IPS-20b (cell line): ENCODE results near the gene PHLDA3.
"Not testable (repeated sequence)": the region's sequence is repeated elsewhere in the genome, so short reads cannot be mapped to it uniquely, and the experiment has no call there.

Experiments used
- H3K27ac ChIP-seq: one replicate; pipeline ENCODE4 v1.5.1; 2013; ENCODE audit warnings: low read length
- H3K27me3 ChIP-seq: 2 replicates; pipeline ENCODE4 v1.6.1; 2013; ENCODE audit warnings: mild to moderate bottlenecking, low read length, inconsistent platforms; ENCODE audit not compliant: insufficient read depth
- H3K36me3 ChIP-seq: 2 replicates; pipeline ENCODE4 v1.6.1; 2013; ENCODE audit warnings: low read depth, mild to moderate bottlenecking, inconsistent platforms, low read length, moderate library complexity; ENCODE audit not compliant: insufficient read depth
- H3K4me1 ChIP-seq: 2 replicates; pipeline ENCODE4 v1.6.1; 2013; ENCODE audit warnings: mild to moderate bottlenecking, control low read depth, inconsistent platforms, low read length, moderate library complexity; ENCODE audit not compliant: insufficient read depth
- H3K4me3 ChIP-seq: 2 replicates; pipeline ENCODE4 v1.5.1; 2013; ENCODE audit warnings: mild to moderate bottlenecking, low read length, inconsistent platforms
- H3K9ac ChIP-seq: 2 replicates; pipeline ENCODE4 v1.6.1; 2013; ENCODE audit warnings: low read depth, mild to moderate bottlenecking, inconsistent platforms, low read length, moderate library complexity
- H3K9me3 ChIP-seq: 2 replicates; pipeline ENCODE4 v1.6.1; 2013; ENCODE audit warnings: mild to moderate bottlenecking, low read depth, low read length, inconsistent platforms; ENCODE audit not compliant: insufficient read depth

The PHLDA3 gene

GRCh38 chr1:201481761-201482493, 12.9 kb upstream of the PHLDA3 start:
- H3K27ac ChIP-seq: no peak overlapping the region
- peaks cover 15% of the 10 kb centered on the region for H3K27me3 ChIP-seq
- peak overlapping the region; percentile 54; the same call in 1 of the 2 replicates for H3K9ac ChIP-seq
- no peaks in the 10 kb centered on the region for H3K9me3 ChIP-seq
- no peaks in the 10 kb centered on the region for H3K4me1 ChIP-seq
- H3K4me3 ChIP-seq: peak overlapping the region; percentile 69
- H3K36me3 ChIP-seq: no peaks in the 10 kb centered on the region

- Histone ChIP-seq H3K4me3 (peak overlapping the region; percentile 69), H3K27me3 (peaks cover 15% of the 10 kb centered on the region), H3K27ac (no peak overlapping the region), H3K4me1 (no peaks in the 10 kb centered on the region), H3K9ac (no peak overlapping the region), H3K36me3 (no peaks in the 10 kb centered on the region), H3K9me3 (no peaks in the 10 kb centered on the region)
Observed at GRCh38 chr1:201481004-201481380, 12.0 kb upstream of the PHLDA3 start.

GRCh38 chr1:201480231-201481003, 11.4 kb upstream of the PHLDA3 start:
- Histone ChIP-seq H3K36me3 (no peaks in the 10 kb centered on the region), H3K27me3 (peaks cover 17% of the 10 kb centered on the region), H3K9ac (no peak overlapping the region), H3K4me3 (peak overlapping the region; percentile 69), H3K9me3 (no peaks in the 10 kb centered on the region), H3K4me1 (no peaks in the 10 kb centered on the region), H3K27ac (no peak overlapping the region)

- Histone ChIP-seq H3K4me1 (no peaks in the 10 kb centered on the region), H3K36me3 (no peaks in the 10 kb centered on the region), H3K27me3 (peaks cover 23% of the 10 kb centered on the region), H3K27ac (no peak overlapping the region), H3K4me3 (no peak overlapping the region), H3K9me3 (no peaks in the 10 kb centered on the region), H3K9ac (no peak overlapping the region)
Observed at GRCh38 chr1:201479201-201479730, 10.3 kb upstream of the PHLDA3 start.

GRCh38 chr1:201478666-201479065, 9.7 kb upstream of the PHLDA3 start:
- not testable (repeated sequence) for H3K27ac ChIP-seq, H3K9me3 ChIP-seq, H3K9ac ChIP-seq, H3K36me3 ChIP-seq, H3K4me1 ChIP-seq, H3K4me3 ChIP-seq
- H3K27me3 ChIP-seq: peaks cover 23% of the 10 kb centered on the region

GRCh38 chr1:201476670-201477344, 7.8 kb upstream of the PHLDA3 start:
- no peak overlapping the region for H3K27ac ChIP-seq
- no peak overlapping the region for H3K4me3 ChIP-seq
- no peaks in the 10 kb centered on the region for H3K4me1 ChIP-seq
- H3K9ac ChIP-seq: no peak overlapping the region
- H3K27me3 ChIP-seq: peaks cover 22% of the 10 kb centered on the region
- no peaks in the 10 kb centered on the region for H3K36me3 ChIP-seq
- H3K9me3 ChIP-seq: no peaks in the 10 kb centered on the region

GRCh38 chr1:201475915-201476669, 7.1 kb upstream of the PHLDA3 start:
- Histone ChIP-seq H3K27me3 (peaks cover 22% of the 10 kb centered on the region), H3K36me3 (no peaks in the 10 kb centered on the region), H3K9me3 (no peaks in the 10 kb centered on the region), H3K4me3 (no peak overlapping the region), H3K4me1 (no peaks in the 10 kb centered on the region), H3K27ac (no peak overlapping the region), H3K9ac (no peak overlapping the region)

GRCh38 chr1:201475130-201475529, 6.1 kb upstream of the PHLDA3 start:
- no peaks in the 10 kb centered on the region for H3K36me3 ChIP-seq
- H3K4me3 ChIP-seq: no peak overlapping the region

GRCh38 chr1:201473296-201473695, 4.3 kb upstream of the PHLDA3 start:
- Histone ChIP-seq H3K36me3 (no peaks in the 10 kb centered on the region), H3K27me3 (peaks cover 44% of the 10 kb centered on the region), H3K4me1 (peaks cover 5% of the 10 kb centered on the region; the same call in 1 of the 2 replicates), H3K9me3 (no peaks in the 10 kb centered on the region), H3K9ac (no peak overlapping the region), H3K27ac (no peak overlapping the region), H3K4me3 (no peak overlapping the region)

More at GRCh38 chr1:201475130-201475529, 6.1 kb upstream of the PHLDA3 start:
- Histone ChIP-seq H3K4me1 (no peaks in the 10 kb centered on the region), H3K27me3 (peaks cover 26% of the 10 kb centered on the region), H3K9ac (no peak overlapping the region), H3K27ac (no peak overlapping the region), H3K9me3 (no peaks in the 10 kb centered on the region)

- H3K36me3 ChIP-seq, H3K9ac ChIP-seq: not testable (repeated sequence)
Observed at GRCh38 chr1:201472321-201472720, 3.3 kb upstream of the PHLDA3 start.

GRCh38 chr1:201471772-201472171, 2.8 kb upstream of the PHLDA3 start:
- Histone ChIP-seq H3K27ac (no peak overlapping the region), H3K4me3 (no peak overlapping the region), H3K9me3 (no peaks in the 10 kb centered on the region), H3K27me3 (peaks cover 52% of the 10 kb centered on the region), H3K4me1 (peaks cover 5% of the 10 kb centered on the region; the same call in 1 of the 2 replicates), H3K36me3 (no peaks in the 10 kb centered on the region), H3K9ac (no peak overlapping the region)

More at GRCh38 chr1:201472321-201472720, 3.3 kb upstream of the PHLDA3 start:
- not testable (repeated sequence) for H3K27ac ChIP-seq, H3K9me3 ChIP-seq, H3K4me3 ChIP-seq, H3K4me1 ChIP-seq
- peaks cover 52% of the 10 kb centered on the region for H3K27me3 ChIP-seq
